BLaER1 (cell line): ENCODE measurements around the gene SSRP1.

Source experiments
- H3K27ac ChIP-seq: shearing (Covaris generic); formaldehyde crosslinking; 2 replicates; pipeline ENCODE4 v1.8.1; 2022
- H3K27me3 ChIP-seq: shearing (Covaris generic); formaldehyde crosslinking; 2 replicates; pipeline ENCODE4 v1.8.1; 2022
- H3K36me3 ChIP-seq: shearing (Covaris generic); formaldehyde crosslinking; 2 replicates; pipeline ENCODE4 v1.8.1; 2022
- H3K4me1 ChIP-seq: shearing (Covaris generic); formaldehyde crosslinking; 2 replicates; pipeline ENCODE4 v1.8.1; 2022
- H3K4me2 ChIP-seq: shearing (Covaris generic); formaldehyde crosslinking; 2 replicates; pipeline ENCODE4 v1.8.1; 2022
- H3K4me3 ChIP-seq: shearing (Covaris generic); formaldehyde crosslinking; 2 replicates; pipeline ENCODE4 v1.8.1; 2022
- H3K9ac ChIP-seq: shearing (Covaris generic); formaldehyde crosslinking; 2 replicates; pipeline ENCODE4 v1.8.1; 2022
- H3K9me3 ChIP-seq: shearing (Covaris generic); formaldehyde crosslinking; 2 replicates; pipeline ENCODE4 v1.8.1; 2022
- H4K20me1 ChIP-seq: shearing (Covaris generic); formaldehyde crosslinking; 2 replicates; pipeline ENCODE4 v1.8.1; 2022
- Cebpa-rat ChIP-seq: shearing (Covaris generic); IDR thresholded peaks from 2 replicates; pipeline ENCODE4 v1.8.1; 2022

SSRP1 gene

GRCh38 chr11:57359396-57359795, 23.7 kb upstream of the SSRP1 start:
- TF ChIP-seq Cebpa-rat = no peak
- no peaks in the 10 kb centered on the region for H3K9me3 ChIP-seq
- no peak overlapping the region for H3K4me3 ChIP-seq
- no peak overlapping the region for H3K4me2 ChIP-seq
- peaks cover 27% of the 10 kb centered on the region for H3K4me1 ChIP-seq
- H3K9ac ChIP-seq = no peak overlapping the region
- no peaks in the 10 kb centered on the region for H4K20me1 ChIP-seq
- H3K36me3 ChIP-seq = no peaks in the 10 kb centered on the region
- no peak overlapping the region for H3K27ac ChIP-seq
- no peaks in the 10 kb centered on the region for H3K27me3 ChIP-seq

GRCh38 chr11:57358991-57359390, 23.3 kb upstream of the SSRP1 start:
- H3K36me3 ChIP-seq = no peaks in the 10 kb centered on the region
- H4K20me1 ChIP-seq = no peaks in the 10 kb centered on the region
- TF ChIP-seq Cebpa-rat = no peak
- peaks cover 31% of the 10 kb centered on the region for H3K4me1 ChIP-seq
- no peak overlapping the region for H3K4me2 ChIP-seq
- no peaks in the 10 kb centered on the region for H3K9me3 ChIP-seq
- H3K27me3 ChIP-seq = no peaks in the 10 kb centered on the region
- no peak overlapping the region for H3K27ac ChIP-seq
- no peak overlapping the region for H3K4me3 ChIP-seq
- no peak overlapping the region for H3K9ac ChIP-seq

DNA sequence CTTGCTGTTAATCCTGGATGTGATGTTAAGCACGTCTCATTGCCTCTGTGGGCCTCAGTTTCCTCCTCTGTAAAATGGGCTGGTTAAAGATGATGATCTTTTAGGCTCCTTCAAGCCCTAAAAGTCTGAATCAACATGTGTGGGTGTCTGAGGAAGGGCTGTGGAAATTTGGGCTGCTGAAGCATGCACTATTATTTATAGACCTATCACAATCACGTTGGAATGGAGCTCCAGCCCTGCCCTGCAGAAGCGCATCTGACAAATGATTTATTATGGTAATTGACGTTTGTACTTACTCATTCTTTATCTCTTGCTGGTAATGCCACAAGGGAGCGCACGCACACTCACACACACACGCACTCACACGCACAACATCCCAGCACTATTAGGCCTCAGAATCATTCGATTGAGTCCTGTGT, 22.9 kb upstream of the SSRP1 start:
- H3K27ac ChIP-seq = no peak overlapping the region
- H3K4me2 ChIP-seq = no peak overlapping the region
- H3K27me3 ChIP-seq = no peaks in the 10 kb centered on the region
- peaks cover 36% of the 10 kb centered on the region for H3K4me1 ChIP-seq
- H3K36me3 ChIP-seq = no peaks in the 10 kb centered on the region
- H3K9me3 ChIP-seq = no peaks in the 10 kb centered on the region
- no peak overlapping the region for H3K9ac ChIP-seq
- no peak for TF ChIP-seq Cebpa-rat
- H3K4me3 ChIP-seq = no peak overlapping the region
- no peaks in the 10 kb centered on the region for H4K20me1 ChIP-seq

DNA sequence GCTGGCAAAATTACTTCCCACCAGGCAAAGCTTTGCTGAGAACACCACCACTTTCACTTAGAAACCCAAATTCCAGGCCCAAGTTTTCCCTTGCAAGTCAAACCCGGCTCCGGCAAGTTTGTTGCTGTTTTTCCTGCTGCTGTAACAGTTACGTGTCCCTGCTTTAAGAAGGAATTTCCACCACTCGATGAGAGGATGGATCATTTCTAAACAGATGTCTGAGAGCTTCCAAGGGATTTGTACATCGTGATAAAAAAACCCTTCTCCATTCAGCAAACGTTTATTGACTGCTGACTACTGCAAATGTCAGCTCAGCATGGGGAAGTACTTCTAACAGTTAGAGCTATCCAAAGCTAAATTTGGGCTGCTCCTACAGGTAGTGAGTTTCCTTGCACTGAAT, 22.2 kb upstream of the SSRP1 start:
- no peak overlapping the region for H3K9ac ChIP-seq
- H3K27me3 ChIP-seq = no peaks in the 10 kb centered on the region

DNA sequence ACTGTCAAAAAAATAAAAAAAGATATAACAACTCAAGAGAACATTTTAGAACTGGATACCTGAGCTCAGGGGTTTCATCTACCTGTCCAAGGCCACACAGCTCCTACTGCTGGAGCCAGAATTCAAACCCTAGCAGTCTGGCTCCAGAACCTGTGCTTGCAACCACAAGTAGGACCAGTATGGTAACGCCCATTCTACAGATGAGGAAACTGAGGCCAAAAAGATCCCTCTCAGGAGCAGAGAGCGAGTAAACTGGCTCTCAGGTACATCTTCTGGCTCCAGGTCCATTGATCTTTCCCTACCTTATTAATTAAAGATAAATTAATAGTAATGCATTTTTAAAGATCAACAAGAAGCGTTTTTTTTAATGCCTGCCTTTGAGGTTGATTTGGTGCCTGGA, 21.6 kb upstream of the SSRP1 start:
- H3K4me1 ChIP-seq = peaks cover 38% of the 10 kb centered on the region
- H3K4me2 ChIP-seq = no peak overlapping the region
- no peak for TF ChIP-seq Cebpa-rat
- 0 out of 2 replicates have a peak, but pooled peaks cover 4% of the 10 kb centered on the region for H3K9me3 ChIP-seq
- no peak overlapping the region for H3K4me3 ChIP-seq
- no peaks in the 10 kb centered on the region for H4K20me1 ChIP-seq
- H3K9ac ChIP-seq = no peak overlapping the region
- no peak overlapping the region for H3K27ac ChIP-seq
- H3K27me3 ChIP-seq = no peaks in the 10 kb centered on the region
- H3K36me3 ChIP-seq = no peaks in the 10 kb centered on the region

More for the DNA sequence above, 22.2 kb upstream of the SSRP1 start:
- no peak for TF ChIP-seq Cebpa-rat
- H3K27ac ChIP-seq = no peak overlapping the region
- no peak overlapping the region for H3K4me3 ChIP-seq
- no peak overlapping the region for H3K4me2 ChIP-seq
- 0 out of 2 replicates have a peak, but pooled peaks cover under 1% of the 10 kb centered on the region for H3K9me3 ChIP-seq
- H3K36me3 ChIP-seq = no peaks in the 10 kb centered on the region
- peaks cover 38% of the 10 kb centered on the region for H3K4me1 ChIP-seq
- H4K20me1 ChIP-seq = no peaks in the 10 kb centered on the region

DNA sequence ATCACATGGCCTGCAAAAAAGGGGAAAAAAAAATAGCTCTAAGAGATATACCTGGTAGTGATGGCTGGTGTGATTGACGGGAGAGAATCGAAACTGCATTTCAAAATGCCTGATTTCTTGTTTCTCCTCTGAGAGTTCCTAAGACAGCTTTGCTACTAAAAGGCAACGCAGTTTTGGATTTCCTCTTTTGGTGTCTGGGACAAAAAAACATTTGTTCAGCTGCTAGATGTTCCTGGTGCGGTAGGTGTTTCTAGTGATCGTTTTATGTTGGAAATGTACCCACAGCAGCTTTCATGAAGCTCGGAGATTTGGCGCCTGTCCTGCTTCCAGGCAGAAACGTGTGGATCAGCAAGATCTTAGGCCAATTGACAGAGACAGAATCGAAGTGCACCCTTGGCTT, 20.6 kb upstream of the SSRP1 start:
- TF ChIP-seq Cebpa-rat = no peak
- peaks cover 38% of the 10 kb centered on the region for H3K4me1 ChIP-seq
- H3K27ac ChIP-seq = no peak overlapping the region
- peaks cover 10% of the 10 kb centered on the region for H3K9me3 ChIP-seq
- H3K27me3 ChIP-seq = no peaks in the 10 kb centered on the region
- no peak overlapping the region for H3K9ac ChIP-seq
- no peak overlapping the region for H3K4me3 ChIP-seq
- H3K36me3 ChIP-seq = no peaks in the 10 kb centered on the region
- peak overlapping the region; percentile 88 for H3K4me2 ChIP-seq
- no peaks in the 10 kb centered on the region for H4K20me1 ChIP-seq

DNA sequence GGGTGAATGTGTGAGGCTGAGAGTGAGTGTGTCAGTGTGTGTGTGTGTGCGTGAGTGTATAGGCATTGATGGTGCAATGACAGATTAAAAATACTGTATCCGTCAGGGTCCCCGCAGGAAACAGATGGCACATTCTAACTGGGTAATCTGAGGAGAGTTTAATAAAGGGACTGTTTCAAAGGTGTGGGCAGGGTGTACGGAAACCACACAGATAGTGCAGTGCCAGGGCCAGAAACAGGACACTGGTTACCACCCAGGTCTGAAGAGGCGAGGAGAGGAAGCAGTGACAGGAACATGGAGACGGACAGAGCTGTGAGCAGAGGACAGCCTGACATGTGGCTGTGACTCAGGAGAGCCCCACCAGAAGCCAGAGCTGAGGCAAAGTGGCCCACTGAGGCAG, 19.0 kb upstream of the SSRP1 start:
- Histone ChIP-seq H3K36me3 (no peaks in the 10 kb centered on the region), H3K4me1 (peaks cover 38% of the 10 kb centered on the region), H4K20me1 (no peaks in the 10 kb centered on the region), H3K4me3 (no peak overlapping the region), H3K27ac (peak overlapping the region; percentile 69), H3K4me2 (peak overlapping the region; percentile 88), H3K27me3 (no peaks in the 10 kb centered on the region), H3K9ac (peak overlapping the region; percentile 50; the same call in 1 of the 2 replicates), H3K9me3 (peaks cover 25% of the 10 kb centered on the region)
- TF ChIP-seq Cebpa-rat = peak; percentile 73

DNA sequence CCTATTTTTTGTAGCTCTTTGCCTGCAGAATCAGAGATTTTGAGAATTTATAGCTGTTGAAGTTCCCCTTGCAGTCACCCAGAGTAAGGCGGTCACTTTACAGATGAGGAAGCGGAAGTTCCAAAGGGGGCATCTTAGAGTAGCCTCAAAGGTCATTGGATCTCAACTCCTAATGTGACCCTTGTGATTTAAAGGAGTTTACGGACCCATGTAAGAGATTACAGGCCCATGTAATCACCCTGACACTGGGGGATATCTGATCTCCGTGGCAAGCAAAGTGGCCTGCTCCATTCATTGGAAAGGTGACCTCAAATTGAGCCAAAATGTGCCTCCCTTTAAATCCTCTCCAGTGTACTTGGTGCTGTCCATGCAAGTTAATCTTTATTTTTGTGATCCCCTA, 18.2 kb upstream of the SSRP1 start:
- Histone ChIP-seq H3K9ac (peak overlapping the region; percentile 50; the same call in 1 of the 2 replicates), H3K4me2 (peak overlapping the region; percentile 88), H3K4me1 (peaks cover 38% of the 10 kb centered on the region), H3K4me3 (no peak overlapping the region), H3K9me3 (peaks cover 25% of the 10 kb centered on the region), H3K36me3 (no peaks in the 10 kb centered on the region), H4K20me1 (no peaks in the 10 kb centered on the region), H3K27me3 (no peaks in the 10 kb centered on the region), H3K27ac (peak overlapping the region; percentile 69)
- TF ChIP-seq Cebpa-rat = no peak

DNA sequence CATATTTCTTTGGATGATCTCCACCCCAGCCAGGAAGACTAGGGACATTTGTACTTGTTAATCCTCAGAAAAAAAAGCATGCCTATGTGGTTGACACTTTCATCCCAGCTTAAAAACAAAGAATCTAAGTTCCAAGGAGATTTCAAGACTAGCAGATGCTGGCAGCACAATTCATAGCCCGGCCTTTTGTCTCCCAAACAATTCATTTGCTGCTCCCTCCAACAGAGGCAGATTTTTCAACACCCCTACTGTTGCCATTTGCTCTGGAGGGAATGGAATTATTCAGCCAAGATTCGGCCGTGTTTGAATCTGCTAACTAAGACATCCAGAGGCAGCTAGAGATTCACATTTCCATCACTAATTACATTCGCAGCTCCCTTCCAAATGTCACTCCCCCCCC, 17.8 kb upstream of the SSRP1 start:
- no peak overlapping the region for H3K4me2 ChIP-seq
- no peaks in the 10 kb centered on the region for H4K20me1 ChIP-seq
- peaks cover 38% of the 10 kb centered on the region for H3K4me1 ChIP-seq
- H3K27ac ChIP-seq = peak overlapping the region; percentile 69; the same call in 1 of the 2 replicates
- no peak overlapping the region for H3K9ac ChIP-seq
- no peak for TF ChIP-seq Cebpa-rat
- no peak overlapping the region for H3K4me3 ChIP-seq
- no peaks in the 10 kb centered on the region for H3K36me3 ChIP-seq
- no peaks in the 10 kb centered on the region for H3K27me3 ChIP-seq
- peaks cover 25% of the 10 kb centered on the region for H3K9me3 ChIP-seq

DNA sequence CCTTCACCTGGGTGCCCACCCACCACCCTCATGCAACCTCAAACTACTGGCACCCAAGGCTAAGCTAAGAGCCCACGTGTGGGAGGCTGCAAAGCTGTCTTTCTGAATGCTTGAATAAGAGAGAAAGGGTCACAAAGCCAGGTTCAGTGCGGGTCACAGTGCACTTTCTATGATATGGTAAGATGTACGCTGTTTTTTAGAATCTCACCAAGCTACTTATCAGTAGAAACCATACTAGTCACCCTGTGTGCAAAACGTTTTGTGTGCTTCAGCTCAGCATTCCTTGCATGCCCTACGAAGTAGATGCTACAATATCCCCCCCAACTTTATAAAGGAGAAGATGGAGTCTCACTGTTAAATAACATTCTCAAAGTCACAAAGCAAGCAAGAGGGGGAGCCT, 17.3 kb upstream of the SSRP1 start:
- H3K36me3 ChIP-seq = no peaks in the 10 kb centered on the region
- no peak for TF ChIP-seq Cebpa-rat
- peaks cover 38% of the 10 kb centered on the region for H3K4me1 ChIP-seq
- no peaks in the 10 kb centered on the region for H3K27me3 ChIP-seq
- H3K27ac ChIP-seq = no peak overlapping the region
- peaks cover 25% of the 10 kb centered on the region for H3K9me3 ChIP-seq
- no peak overlapping the region for H3K4me3 ChIP-seq
- H3K4me2 ChIP-seq = no peak overlapping the region
- H4K20me1 ChIP-seq = no peaks in the 10 kb centered on the region
- H3K9ac ChIP-seq = no peak overlapping the region

- Histone ChIP-seq H3K36me3 (no peaks in the 10 kb centered on the region), H3K9ac (no peak overlapping the region), H3K4me1 (peaks cover 14% of the 10 kb centered on the region), H3K4me3 (no peak overlapping the region), H3K27ac (no peak overlapping the region), H3K4me2 (no peak overlapping the region), H3K9me3 (peaks cover 25% of the 10 kb centered on the region), H3K27me3 (no peaks in the 10 kb centered on the region), H4K20me1 (no peaks in the 10 kb centered on the region)
- TF ChIP-seq Cebpa-rat = no peak
Observed at GRCh38 chr11:57349491-57350274, 14.0 kb upstream of the SSRP1 start.
